ENCODE measurements around the gene P2RX6. TPM values are rescaled to one million over a fixed set of nuclear protein-coding genes. Genes with fewer than 3 reads are reported as not detected.

The P2RX6 gene
- total RNA-seq, 1 donor from 2014 or later = 0.45 TPM

GRCh38 chr22:21010426-21011113 lies 4.4 kb upstream of the P2RX6 start:
- no peak overlapping the region for H2AFZ ChIP-seq (ENCODE audit: low read depth, low read length)
- H3K4me1 ChIP-seq (ENCODE audit: insufficient read depth, low read length) = peaks cover 19% of the 10 kb centered on the region
- H3K27me3 ChIP-seq (ENCODE audit: insufficient read depth, low read length) = no peaks in the 10 kb centered on the region
- DNase-seq (ENCODE audit: low read depth) (no peak), FAIRE-seq (no peak)
- Mint-ChIP-seq H3K9me3 (ENCODE audit: unreplicated experiment) (no peaks in the 10 kb centered on the region), H3K4me3 (ENCODE audit: unreplicated experiment) (no peak overlapping the region), H3K4me1 (ENCODE audit: low read depth, unreplicated experiment) (peaks cover 8% of the 10 kb centered on the region), H3K36me3 (ENCODE audit: low read depth, unreplicated experiment) (no peaks in the 10 kb centered on the region), H3K27ac (ENCODE audit: unreplicated experiment) (no peak overlapping the region), H3K27me3 (ENCODE audit: low read depth, unreplicated experiment) (peaks cover 5% of the 10 kb centered on the region)
- no peak overlapping the region for H3K4me2 ChIP-seq (ENCODE audit: low read length)
- no peaks in the 10 kb centered on the region for H3K9me3 ChIP-seq (ENCODE audit: insufficient read depth, low read depth, low read length)
- H4K20me1 ChIP-seq (ENCODE audit: insufficient read depth, low read length) = no peaks in the 10 kb centered on the region
- H3K27ac ChIP-seq (ENCODE audit: low read depth, low read length) = no peak overlapping the region
- no peak for TF ChIP-seq EZH2 (IDR thresholded peaks at IDR 0.05; ENCODE audit: insufficient read depth, low read length)
- no peak for TF ChIP-seq CTCF (IDR thresholded peaks at IDR 0.05; ENCODE audit: insufficient read depth, low read depth, low read length)
- no peaks in the 10 kb centered on the region for H3K36me3 ChIP-seq (ENCODE audit: insufficient read depth, low read length)
- H3K79me2 ChIP-seq (ENCODE audit: insufficient read depth, low read length) = no peaks in the 10 kb centered on the region
- H3K9ac ChIP-seq (ENCODE audit: low read length) = no peak overlapping the region
- H3K4me3 ChIP-seq (ENCODE audit: insufficient read depth, low read depth, low read length) = no peak overlapping the region

- H3K4me1 ChIP-seq (ENCODE audit: insufficient read depth, low read length) = peaks cover 21% of the 10 kb centered on the region
- no peak overlapping the region for H3K27ac Mint-ChIP-seq (ENCODE audit: unreplicated experiment)
These were observed 2.2 kb upstream of the P2RX6 start for GRCh38 chr22:21012446-21013407.

More at GRCh38 chr22:21012446-21013407, 2.2 kb upstream of the P2RX6 start:
- DNase-seq (ENCODE audit: low read depth) = no peak
- Histone ChIP-seq H3K4me2 (ENCODE audit: low read length) (no peak overlapping the region), H3K27me3 (ENCODE audit: insufficient read depth, low read length) (no peaks in the 10 kb centered on the region), H3K27ac (ENCODE audit: low read depth, low read length) (no peak overlapping the region), H3K79me2 (ENCODE audit: insufficient read depth, low read length) (no peaks in the 10 kb centered on the region), H2AFZ (ENCODE audit: low read depth, low read length) (no peak overlapping the region), H3K9me3 (ENCODE audit: insufficient read depth, low read depth, low read length) (no peaks in the 10 kb centered on the region), H3K4me3 (ENCODE audit: insufficient read depth, low read depth, low read length) (no peak overlapping the region), H3K36me3 (ENCODE audit: insufficient read depth, low read length) (no peaks in the 10 kb centered on the region), H4K20me1 (ENCODE audit: insufficient read depth, low read length) (no peaks in the 10 kb centered on the region), H3K9ac (ENCODE audit: low read length) (no peak overlapping the region)
- FAIRE-seq = no peak
- H3K36me3 Mint-ChIP-seq (ENCODE audit: low read depth, unreplicated experiment) = peaks cover 3% of the 10 kb centered on the region
- peaks cover 14% of the 10 kb centered on the region for H3K27me3 Mint-ChIP-seq (ENCODE audit: low read depth, unreplicated experiment)
- no peak for TF ChIP-seq CTCF (IDR thresholded peaks at IDR 0.05; ENCODE audit: insufficient read depth, low read depth, low read length)
- TF ChIP-seq EZH2 (IDR thresholded peaks at IDR 0.05; ENCODE audit: insufficient read depth, low read length) = no peak
- peaks cover 8% of the 10 kb centered on the region for H3K4me1 Mint-ChIP-seq (ENCODE audit: low read depth, unreplicated experiment)
- peak overlapping the region; percentile 78 for H3K4me3 Mint-ChIP-seq (ENCODE audit: unreplicated experiment)
- no peaks in the 10 kb centered on the region for H3K9me3 Mint-ChIP-seq (ENCODE audit: unreplicated experiment)

Data from astrocyte (in vitro differentiated cells and primary cell).